ENCODE measurements around the gene COL23A1.
A peak's percentile ranks its signal among the peaks of the same experiment; 100 is the strongest.
"Not testable (repeated sequence)": the region's sequence is repeated elsewhere in the genome, so short reads cannot be mapped to it uniquely, and the experiment has no call there.

COL23A1 gene

DNA sequence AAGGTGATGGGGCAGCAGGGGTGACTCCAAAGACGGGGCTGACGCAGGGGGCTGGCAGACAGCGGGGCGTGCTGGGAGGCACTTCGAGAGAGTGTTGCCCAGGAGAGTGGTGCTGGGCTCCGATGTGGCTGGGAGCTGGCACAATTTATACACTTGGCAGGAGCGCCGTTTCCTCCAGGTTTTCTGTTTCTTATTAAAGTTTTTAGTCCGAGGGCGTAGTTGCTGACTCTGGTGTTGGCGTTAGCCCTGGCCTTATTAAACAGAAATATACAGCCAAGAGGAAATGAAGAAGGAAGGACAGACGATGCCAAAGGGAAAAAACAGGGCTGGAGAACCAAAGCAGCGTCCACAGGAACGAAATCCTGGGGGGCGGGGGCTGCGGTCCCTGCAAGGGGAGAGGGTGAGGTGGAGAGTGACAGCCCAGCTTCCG is 218.0 kb downstream of the COL23A1 start:
- H3K4me3 Mint-ChIP-seq: peak overlapping the region in 2 of 3 experiments; percentile 5 to 31
- peaks cover 5% of the 10 kb centered on the region for H3K9me3 Mint-ChIP-seq
- H3K36me3 Mint-ChIP-seq (ENCODE audit: low read depth): peaks cover 18% of the 10 kb centered on the region
- H3K27ac Mint-ChIP-seq: peak overlapping the region; percentile 90 to 98 (median 97)
- TF ChIP-seq, protein P1, sequence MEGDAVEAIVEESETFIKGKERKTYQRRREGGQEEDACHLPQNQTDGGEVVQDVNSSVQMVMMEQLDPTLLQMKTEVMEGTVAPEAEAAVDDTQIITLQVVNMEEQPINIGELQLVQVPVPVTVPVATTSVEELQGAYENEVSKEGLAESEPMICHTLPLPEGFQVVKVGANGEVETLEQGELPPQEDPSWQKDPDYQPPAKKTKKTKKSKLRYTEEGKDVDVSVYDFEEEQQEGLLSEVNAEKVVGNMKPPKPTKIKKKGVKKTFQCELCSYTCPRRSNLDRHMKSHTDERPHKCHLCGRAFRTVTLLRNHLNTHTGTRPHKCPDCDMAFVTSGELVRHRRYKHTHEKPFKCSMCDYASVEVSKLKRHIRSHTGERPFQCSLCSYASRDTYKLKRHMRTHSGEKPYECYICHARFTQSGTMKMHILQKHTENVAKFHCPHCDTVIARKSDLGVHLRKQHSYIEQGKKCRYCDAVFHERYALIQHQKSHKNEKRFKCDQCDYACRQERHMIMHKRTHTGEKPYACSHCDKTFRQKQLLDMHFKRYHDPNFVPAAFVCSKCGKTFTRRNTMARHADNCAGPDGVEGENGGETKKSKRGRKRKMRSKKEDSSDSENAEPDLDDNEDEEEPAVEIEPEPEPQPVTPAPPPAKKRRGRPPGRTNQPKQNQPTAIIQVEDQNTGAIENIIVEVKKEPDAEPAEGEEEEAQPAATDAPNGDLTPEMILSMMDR (IDR thresholded peaks at IDR 0.05; ENCODE audit: unreplicated experiment in 3 of 3): no peak
- peaks cover 59% of the 10 kb centered on the region for H3K4me1 Mint-ChIP-seq
- H3K27me3 Mint-ChIP-seq (ENCODE audit: low read depth): peaks cover 10% of the 10 kb centered on the region

DNA sequence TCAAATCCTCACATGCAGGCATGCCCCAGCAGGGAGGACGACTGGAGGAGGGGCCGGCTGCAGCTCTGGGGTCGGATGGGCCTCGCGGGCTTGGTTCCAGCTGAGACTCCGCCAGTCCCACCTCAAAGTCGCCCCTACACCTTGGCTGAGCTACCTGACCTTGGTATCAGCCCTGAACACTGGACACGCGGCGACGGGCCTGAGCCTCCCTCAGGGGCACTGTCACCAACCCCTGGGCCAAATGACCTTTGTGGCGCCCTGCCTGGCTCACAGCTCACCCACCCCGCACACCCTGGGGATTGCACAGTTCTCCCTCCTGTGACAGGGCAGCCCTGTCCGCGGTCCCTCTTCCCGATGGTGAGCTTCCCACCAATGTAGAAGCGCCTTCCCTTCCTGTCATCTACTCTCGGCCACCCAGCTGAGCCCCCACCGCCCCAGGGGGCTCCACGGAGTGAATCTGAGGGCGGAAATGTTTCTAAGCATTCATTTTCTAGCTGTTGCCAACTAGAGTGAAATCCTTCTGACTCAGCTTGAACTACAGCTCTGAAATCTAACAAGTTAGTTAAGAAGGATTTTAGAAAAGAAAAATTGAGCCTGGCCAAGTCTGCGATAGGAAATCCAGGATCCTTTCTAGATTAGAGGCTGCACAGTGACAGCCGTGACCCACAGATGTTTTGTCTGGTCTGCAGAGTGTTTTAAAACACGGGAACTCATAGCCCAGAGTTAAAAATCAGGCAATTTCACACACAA is 218.7 kb downstream of the COL23A1 start:
- Mint-ChIP-seq H3K9me3 (peaks cover 5% of the 10 kb centered on the region), H3K4me1 (peaks cover 59% of the 10 kb centered on the region), H3K36me3 (ENCODE audit: low read depth) (peaks cover 18% of the 10 kb centered on the region), H3K27me3 (ENCODE audit: low read depth) (peaks cover 15% of the 10 kb centered on the region), H3K4me3 (peak overlapping the region; percentile 5 to 46 (median 31)), H3K27ac (peak overlapping the region; percentile 90 to 98 (median 97))
- TF ChIP-seq, protein P1 (IDR thresholded peaks at IDR 0.05; ENCODE audit: unreplicated experiment in 3 of 3): no peak

DNA sequence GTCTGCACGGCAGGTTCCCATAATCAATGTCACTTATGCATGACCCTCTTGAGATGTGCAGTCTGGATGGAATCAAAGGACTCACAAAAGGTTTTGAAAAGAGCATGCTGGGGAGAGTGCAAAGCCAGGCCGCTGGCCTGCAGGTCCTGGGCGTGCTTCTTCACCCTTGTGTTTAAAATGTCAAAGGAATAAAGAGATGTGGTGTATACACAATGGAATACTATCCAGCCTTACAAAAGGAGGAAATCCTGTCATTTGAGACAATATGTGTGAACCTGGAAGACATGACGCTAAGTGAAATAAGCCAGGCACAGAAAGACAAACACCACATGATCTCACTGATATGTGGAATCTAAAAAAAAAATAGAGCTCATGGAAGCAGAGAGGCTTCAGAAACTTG is 220.1 kb downstream of the COL23A1 start:
- H3K27ac Mint-ChIP-seq: peak overlapping the region in 2 of 3 experiments; percentile 18 to 57
- TF ChIP-seq, protein P1 (IDR thresholded peaks at IDR 0.05; ENCODE audit: unreplicated experiment in 3 of 3): no peak
- H3K27me3 Mint-ChIP-seq (ENCODE audit: low read depth): peaks cover 19% of the 10 kb centered on the region
- peaks cover 18% of the 10 kb centered on the region for H3K36me3 Mint-ChIP-seq (ENCODE audit: low read depth)
- H3K4me3 Mint-ChIP-seq: no peak overlapping the region
- peaks cover 5% of the 10 kb centered on the region for H3K9me3 Mint-ChIP-seq
- peaks cover 57% of the 10 kb centered on the region for H3K4me1 Mint-ChIP-seq

DNA sequence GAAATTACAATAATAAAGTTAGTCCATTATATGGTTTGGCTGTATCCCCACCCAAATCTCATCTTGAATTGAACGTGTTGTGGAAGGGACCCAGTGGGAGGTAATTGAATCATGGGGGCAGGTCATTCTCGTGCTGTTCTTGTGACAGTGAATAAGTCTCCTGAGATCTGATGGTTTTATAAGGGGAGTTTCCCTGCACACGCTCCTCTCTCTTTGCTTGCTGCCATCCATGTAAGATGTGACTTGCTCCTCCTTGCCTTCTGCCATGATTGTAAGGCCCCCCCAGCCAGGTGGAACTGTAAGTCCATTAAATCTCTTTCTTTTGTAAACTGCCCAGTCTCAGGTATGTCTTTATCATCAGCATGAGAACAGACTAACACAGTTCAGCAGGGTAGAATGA is 220.7 kb downstream of the COL23A1 start:
- H3K27ac Mint-ChIP-seq: peak overlapping the region in 2 of 3 experiments; percentile 45 to 57
- H3K4me1 Mint-ChIP-seq: peaks cover 59% of the 10 kb centered on the region
- peaks cover 19% of the 10 kb centered on the region for H3K27me3 Mint-ChIP-seq (ENCODE audit: low read depth)

DNA sequence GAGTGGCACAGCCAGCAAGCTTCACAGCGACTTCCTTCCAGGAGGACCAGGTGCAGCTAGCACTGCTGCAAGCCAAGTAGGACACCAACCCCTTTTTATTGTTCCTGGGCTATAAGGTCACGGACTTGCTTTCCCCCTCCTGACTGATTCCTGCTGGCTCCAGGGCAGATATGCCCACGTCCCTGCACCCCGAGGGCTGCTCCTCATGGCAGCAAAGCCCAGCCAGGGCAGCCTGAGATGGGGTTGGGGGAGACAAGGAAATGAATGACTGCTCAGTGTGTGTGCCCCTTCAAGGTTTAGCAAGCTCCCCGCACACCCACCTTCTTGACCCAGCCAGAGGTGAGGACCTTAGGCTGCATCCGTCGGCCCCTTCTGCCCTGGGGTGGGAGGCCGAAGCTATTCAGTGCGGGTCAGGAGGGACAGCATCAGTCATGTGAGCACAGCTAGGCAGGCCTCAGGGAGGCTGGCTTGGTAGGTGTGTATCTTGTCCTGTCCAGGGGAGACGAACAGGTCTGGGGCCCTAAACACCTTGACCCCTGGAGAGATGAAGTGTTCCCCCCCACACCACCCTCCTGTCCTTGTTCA is 221.4 kb downstream of the COL23A1 start:
- TF ChIP-seq, protein P1 (IDR thresholded peaks at IDR 0.05; ENCODE audit: unreplicated experiment in 3 of 3): no peak
- no peak overlapping the region for H3K4me3 Mint-ChIP-seq
- H3K9me3 Mint-ChIP-seq: peaks cover 5% of the 10 kb centered on the region
- H3K36me3 Mint-ChIP-seq (ENCODE audit: low read depth): peaks cover 18% of the 10 kb centered on the region
- peaks cover 19% of the 10 kb centered on the region for H3K27me3 Mint-ChIP-seq (ENCODE audit: low read depth)
- H3K4me1 Mint-ChIP-seq: peaks cover 60% of the 10 kb centered on the region
- peak overlapping the region in 1 of 3 experiments; percentile 81 for H3K27ac Mint-ChIP-seq

More for the DNA sequence above, 220.7 kb downstream of the COL23A1 start:
- H3K36me3 Mint-ChIP-seq (ENCODE audit: low read depth): peaks cover 18% of the 10 kb centered on the region
- H3K9me3 Mint-ChIP-seq, H3K4me3 Mint-ChIP-seq: not testable (repeated sequence)

DNA sequence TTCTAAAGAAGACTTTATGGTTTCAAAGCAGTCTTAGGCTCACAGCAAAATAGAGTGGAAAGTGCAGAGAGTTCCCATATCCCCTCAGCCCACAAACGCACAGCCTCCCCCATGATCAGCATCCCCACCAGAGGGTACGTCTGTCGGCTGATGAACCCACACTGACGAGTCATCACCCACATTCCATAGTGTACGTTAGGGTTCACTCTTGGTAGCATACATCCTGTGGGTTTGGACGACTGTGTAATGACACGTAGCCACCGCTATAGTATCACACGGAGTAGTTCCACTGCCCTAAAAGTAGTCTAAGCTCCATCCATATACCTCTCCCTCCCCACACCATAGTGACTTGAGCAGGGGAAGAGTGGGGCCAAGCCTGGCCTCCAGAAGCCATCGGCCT is 221.9 kb downstream of the COL23A1 start:
- Mint-ChIP-seq H3K27ac (peak overlapping the region; percentile 37 to 81 (median 69)), H3K9me3 (peaks cover 5% of the 10 kb centered on the region), H3K36me3 (ENCODE audit: low read depth) (peaks cover 18% of the 10 kb centered on the region), H3K4me1 (peaks cover 66% of the 10 kb centered on the region), H3K4me3 (no peak overlapping the region), H3K27me3 (ENCODE audit: low read depth) (peaks cover 19% of the 10 kb centered on the region)
- TF ChIP-seq, protein P1 (IDR thresholded peaks at IDR 0.05; ENCODE audit: unreplicated experiment in 3 of 3): no peak

Measured in nephron (organoid).